H9 (cell line): ENCODE data around the gene UNC80. TPM values are rescaled to one million over a fixed set of nuclear protein-coding genes. Genes with fewer than 3 reads are reported as not detected.

ENCODE experiments used
- DNase-seq: peaks from one replicate; pipeline ENCODE4 v3.0.0-alpha.2; 2017
- H2AFZ ChIP-seq: one replicate; pipeline ENCODE4 v1.6.1; 2013; ENCODE audit warnings: mild to moderate bottlenecking, low read length, control low read depth, moderate library complexity
- H2AK5ac ChIP-seq: 2 replicates; pipeline ENCODE4 v1.6.1; 2013; ENCODE audit warnings: low read length, control low read depth, mixed read lengths; ENCODE audit not compliant: insufficient read length
- H2BK120ac ChIP-seq: one replicate; pipeline ENCODE4 v1.6.1; 2013; ENCODE audit warnings: low read depth, mild to moderate bottlenecking, low read length, control low read depth, inconsistent platforms; ENCODE audit not compliant: poor library complexity, severe bottlenecking
- H2BK12ac ChIP-seq: 2 replicates; pipeline ENCODE4 v1.6.1; 2013; ENCODE audit warnings: low read length, control low read depth, mixed read lengths, low read depth; ENCODE audit not compliant: insufficient read length
- H2BK15ac ChIP-seq: 2 replicates; pipeline ENCODE4 v1.6.1; 2013; ENCODE audit warnings: low read depth, low read length, control low read depth
- H2BK20ac ChIP-seq: one replicate; pipeline ENCODE4 v1.6.1; 2013; ENCODE audit warnings: low read depth, mild to moderate bottlenecking, low read length, control low read depth, inconsistent platforms; ENCODE audit not compliant: poor library complexity, severe bottlenecking
- H2BK5ac ChIP-seq: 2 replicates; pipeline ENCODE4 v1.6.1; 2013; ENCODE audit warnings: low read length, control low read depth, mixed read lengths; ENCODE audit not compliant: insufficient read length
- H3K14ac ChIP-seq: 2 replicates; pipeline ENCODE4 v1.6.1; 2013; ENCODE audit warnings: low read length, control low read depth; ENCODE audit not compliant: insufficient read depth
- H3K18ac ChIP-seq: 2 replicates; pipeline ENCODE4 v1.6.1; 2013; ENCODE audit warnings: low read depth, mild to moderate bottlenecking, mixed read lengths, low read length, control low read depth; ENCODE audit not compliant: insufficient read length
- H3K23ac ChIP-seq: 2 replicates; pipeline ENCODE4 v1.6.1; 2013; ENCODE audit warnings: low read length, control low read depth, mixed read lengths, low read depth; ENCODE audit not compliant: insufficient read length
- H3K23me2 ChIP-seq: 2 replicates; pipeline ENCODE4 v1.6.1; 2013; ENCODE audit warnings: low read depth, mild to moderate bottlenecking, mixed read lengths, low read length, control low read depth; ENCODE audit not compliant: insufficient read length, poor library complexity, severe bottlenecking
- H3K27ac ChIP-seq: 2 replicates; pipeline ENCODE4 v1.5.1; 2013; ENCODE audit warnings: low read length, control low read depth, mixed read lengths, low read depth; ENCODE audit not compliant: insufficient read length
- H3K27me3 ChIP-seq: 2 replicates; pipeline ENCODE4 v1.6.1; 2013; ENCODE audit warnings: low read length, control low read depth, inconsistent platforms; ENCODE audit not compliant: insufficient read depth
- H3K4ac ChIP-seq: 2 replicates; pipeline ENCODE4 v1.6.1; 2013; ENCODE audit warnings: low read depth, mild to moderate bottlenecking, control low read depth, inconsistent platforms, low read length, moderate library complexity
- H3K4me1 ChIP-seq: 2 replicates; pipeline ENCODE4 v1.6.1; 2013; ENCODE audit warnings: low read length, control low read depth, inconsistent platforms; ENCODE audit not compliant: insufficient read depth
- H3K4me2 ChIP-seq: 2 replicates; pipeline ENCODE4 v1.6.1; 2013; ENCODE audit warnings: low read length, control low read depth, mixed read lengths; ENCODE audit not compliant: insufficient read length, insufficient read depth
- H3K56ac ChIP-seq: 2 replicates; pipeline ENCODE4 v1.6.1; 2013; ENCODE audit warnings: low read depth, mild to moderate bottlenecking, mixed read lengths, low read length, control low read depth; ENCODE audit not compliant: insufficient read length
- H3K79me1 ChIP-seq: 2 replicates; pipeline ENCODE4 v1.6.1; 2013; ENCODE audit warnings: low read depth, mild to moderate bottlenecking, moderate library complexity, low read length, control low read depth, inconsistent platforms; ENCODE audit not compliant: insufficient read depth, poor library complexity, severe bottlenecking
- H3K79me2 ChIP-seq: 2 replicates; pipeline ENCODE4 v1.6.1; 2013; ENCODE audit warnings: low read length, control low read depth, inconsistent platforms; ENCODE audit not compliant: insufficient read depth
- H3K9ac ChIP-seq: 2 replicates; pipeline ENCODE4 v1.6.1; 2013; ENCODE audit warnings: low read length, control low read depth, mixed read lengths; ENCODE audit not compliant: insufficient read length; ENCODE audit errors: extremely low read depth
- H3K9me3 ChIP-seq: one replicate; pipeline ENCODE4 v1.6.1; 2013; ENCODE audit warnings: low read depth, low read length, inconsistent platforms; ENCODE audit not compliant: control insufficient read depth
- H3T11ph ChIP-seq: one replicate; pipeline ENCODE4 v1.6.1; 2013; ENCODE audit warnings: mild to moderate bottlenecking, low read length, control low read depth, inconsistent platforms
- H4K20me1 ChIP-seq: one replicate; pipeline ENCODE4 v1.6.1; 2013; ENCODE audit not compliant: control insufficient read depth, insufficient read length, insufficient read depth
- H4K5ac ChIP-seq: 2 replicates; pipeline ENCODE4 v1.6.1; 2013; ENCODE audit warnings: low read depth, mild to moderate bottlenecking, mixed read lengths, low read length, control low read depth; ENCODE audit not compliant: insufficient read length
- H4K8ac ChIP-seq: replicated peaks from 2 replicates; pipeline ENCODE4 v1.6.1; 2013; ENCODE audit warnings: low read length, control low read depth, mixed read lengths, low read depth; ENCODE audit not compliant: insufficient read length
- H4K91ac ChIP-seq: 2 replicates; pipeline ENCODE4 v1.6.1; 2013; ENCODE audit warnings: low read depth, mild to moderate bottlenecking, moderate library complexity, mixed read lengths, low read length, control low read depth; ENCODE audit not compliant: insufficient read length
- H3K27ac Mint-ChIP-seq, 3 experiments: 2 replicates in 2 of 3; 3 replicates in 1 of 3; pipeline ENCODE4 v1.8.0; 2020 to 2021; ENCODE audit warnings: mixed read lengths in 3 of 3, mild to moderate bottlenecking in 1 of 3, moderate library complexity in 1 of 3
- H3K27me3 Mint-ChIP-seq: 2 replicates; pipeline ENCODE4 v1.8.0; 2021; ENCODE audit warnings: low read depth, mild to moderate bottlenecking, moderate library complexity, mixed read lengths
- H3K36me3 Mint-ChIP-seq, 3 experiments: 2 replicates in 2 of 3; 3 replicates in 1 of 3; pipeline ENCODE4 v1.8.0; 2020 to 2021; ENCODE audit warnings: low read depth in 3 of 3, mixed read lengths in 3 of 3; ENCODE audit not compliant: insufficient read depth in 1 of 3
- H3K4me1 Mint-ChIP-seq, 2 experiments: 2 replicates each; pipeline ENCODE4 v1.8.0; 2020; ENCODE audit warnings: mixed read lengths in 2 of 2
- H3K4me3 Mint-ChIP-seq, 2 experiments: 2 replicates in 1 of 2; 3 replicates in 1 of 2; pipeline ENCODE4 v1.8.0; 2020 to 2021; ENCODE audit warnings: mild to moderate bottlenecking in 2 of 2, mixed read lengths in 2 of 2, moderate library complexity in 1 of 2
- H3K9me3 Mint-ChIP-seq, 2 experiments: 2 replicates in 1 of 2; 3 replicates in 1 of 2; pipeline ENCODE4 v1.8.0; 2020; ENCODE audit warnings: mild to moderate bottlenecking in 2 of 2, mixed read lengths in 2 of 2, moderate library complexity in 1 of 2
- CTCF ChIP-seq: fragments of 200-600 bp; sonication (generic); conservative IDR thresholded peaks from 3 replicates; pipeline ENCODE4 v1.8.0; 2021; ENCODE audit warnings: antibody characterized with exemption, mild to moderate bottlenecking
- total RNA-seq: library from RNA; stranded (reverse); gene quantifications from 2 replicates; pipeline ENCODE4 v1.2.1, GENCODE V29; 2021

Gene UNC80
- total RNA-seq, 1 experiment from 2014 or later = 0.52 TPM

GRCh38 chr2:209937893-209938292 is 166.3 kb downstream of the UNC80 start:
- Histone ChIP-seq H3K23me2 (no peaks in the 10 kb centered on the region), H3K4me1 (no peaks in the 10 kb centered on the region), H3K9ac (no peak overlapping the region), H2AK5ac (no peak overlapping the region), H2BK120ac (no peak overlapping the region), H3K79me2 (no peaks in the 10 kb centered on the region), H2AFZ (no peak overlapping the region), H4K8ac (no peak overlapping the region), H4K5ac (no peak overlapping the region), H3K18ac (no peak overlapping the region), H2BK12ac (no peak overlapping the region), H3K14ac (no peak overlapping the region), H3T11ph (no peak overlapping the region), H3K27me3 (no peaks in the 10 kb centered on the region), H2BK5ac (no peak overlapping the region), H3K4me2 (no peak overlapping the region), H3K23ac (no peak overlapping the region), H4K20me1 (no peaks in the 10 kb centered on the region), H3K4ac (no peak overlapping the region), H2BK15ac (no peak overlapping the region), H3K79me1 (no peaks in the 10 kb centered on the region), H3K27ac (no peak overlapping the region), H2BK20ac (no peak overlapping the region), H4K91ac (no peak overlapping the region), H3K9me3 (no peaks in the 10 kb centered on the region), H3K56ac (no peak overlapping the region)
- no peak overlapping the region for H3K4me3 Mint-ChIP-seq
- no peaks in the 10 kb centered on the region for H3K9me3 Mint-ChIP-seq
- TF ChIP-seq CTCF = no peak
- H3K27me3 Mint-ChIP-seq = peaks cover 9% of the 10 kb centered on the region; the same call in 1 of the 2 replicates
- peaks cover 0 to 7% (median 6%) of the 10 kb centered on the region in 3 experiments; a peak in 4 of 7 replicates for H3K36me3 Mint-ChIP-seq
- DNase-seq = no peak
- H3K4me1 Mint-ChIP-seq = peaks cover 0 to 4% of the 10 kb centered on the region in 2 experiments; a peak in 2 of 4 replicates
- no peak overlapping the region for H3K27ac Mint-ChIP-seq
